ENCODE measurements around the gene APH1B. TPM values are rescaled to one million over a fixed set of nuclear protein-coding genes. Genes with fewer than 3 reads are reported as not detected.

The APH1B gene
- polyA plus RNA-seq, 4 donors: 16.5 to 20.7 (median 19.4) TPM

DNA sequence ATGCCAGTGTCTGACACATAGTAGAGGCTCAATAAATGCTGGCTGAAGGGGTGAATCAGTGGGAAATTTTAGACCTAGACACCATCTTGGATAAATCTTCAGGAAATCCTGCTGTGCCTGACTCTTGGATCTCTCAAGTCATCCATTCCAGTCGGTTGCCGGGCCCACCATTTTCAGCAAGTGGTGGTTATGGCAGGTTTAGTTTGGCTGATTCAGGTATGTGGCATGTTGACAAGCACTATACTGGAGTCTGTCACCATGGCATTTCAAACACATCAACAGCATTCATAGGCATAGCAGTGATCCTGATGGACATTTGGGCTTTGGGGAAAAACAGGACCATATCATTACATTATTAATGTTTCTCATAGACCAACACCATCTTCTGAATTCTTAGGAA lies 25.7 kb upstream of the APH1B start:
- no peak for DNase-seq (ENCODE audit: low read depth in 4 of 4, low spot score in 3 of 4)

DNA sequence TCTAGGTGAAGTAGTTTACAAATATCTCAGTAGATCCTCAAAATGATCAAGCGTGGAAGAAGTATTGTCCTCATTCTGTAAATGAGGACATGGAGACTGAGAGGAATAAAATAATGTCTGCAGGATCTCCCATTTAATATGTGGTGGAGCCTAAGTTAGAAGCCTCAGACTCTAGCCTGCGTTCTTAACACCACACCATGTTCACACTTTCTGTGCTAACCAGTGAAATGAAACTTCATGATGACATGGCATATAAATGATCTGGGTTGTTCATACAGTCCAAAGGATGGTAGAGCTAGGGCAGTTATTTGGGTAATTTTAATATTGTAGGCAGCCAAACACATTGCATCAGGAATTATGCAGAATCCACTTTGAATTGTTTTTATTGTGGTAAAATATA lies 25.1 kb upstream of the APH1B start:
- no peak for DNase-seq (ENCODE audit: low read depth in 4 of 4, low spot score in 3 of 4)

DNA sequence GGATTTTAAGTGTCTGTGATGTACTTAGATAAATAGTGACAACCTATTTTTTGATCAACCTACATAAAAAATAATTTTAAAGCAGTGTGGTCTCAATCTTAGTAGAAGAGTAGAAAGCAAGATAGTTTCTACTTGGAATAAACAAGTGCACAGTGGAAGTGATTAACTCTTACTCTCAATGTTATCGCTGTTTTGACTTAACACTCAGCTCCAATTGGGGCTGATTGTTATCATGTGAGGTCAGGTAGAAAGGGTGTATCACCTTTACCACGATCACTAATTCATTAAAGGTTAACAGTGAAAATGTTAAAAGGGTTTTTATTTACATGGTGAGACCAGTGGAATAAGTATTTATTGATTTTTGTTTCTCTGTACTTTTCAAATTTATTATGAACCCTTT lies 22.4 kb upstream of the APH1B start:
- no peak for DNase-seq (ENCODE audit: low read depth in 4 of 4, low spot score in 3 of 4)

DNA sequence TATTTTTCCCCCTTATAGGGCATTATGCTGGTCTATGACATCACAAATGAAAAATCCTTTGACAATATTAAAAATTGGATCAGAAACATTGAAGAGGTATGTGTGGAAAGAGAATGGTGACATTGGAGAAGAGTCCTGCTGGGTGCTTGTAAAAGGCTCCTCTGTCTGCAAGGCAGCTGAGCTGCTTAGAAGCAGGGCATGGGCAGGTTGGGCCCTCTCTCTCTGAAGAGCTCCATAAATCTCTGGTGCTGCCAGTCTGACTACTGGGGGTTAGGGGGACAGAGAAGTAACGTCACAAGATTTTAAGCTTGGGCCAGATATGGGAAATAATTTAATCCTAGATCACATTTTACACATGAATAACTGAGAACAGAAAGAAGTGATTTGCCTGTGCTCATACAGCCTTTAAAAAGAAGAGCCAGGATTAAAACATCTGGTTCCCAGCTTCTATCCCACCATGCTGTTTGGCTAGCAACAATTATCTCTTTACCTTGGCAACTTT lies 21.9 kb upstream of the APH1B start:
- DNase-seq (ENCODE audit: low read depth in 4 of 4, low spot score in 3 of 4): no peak

DNA sequence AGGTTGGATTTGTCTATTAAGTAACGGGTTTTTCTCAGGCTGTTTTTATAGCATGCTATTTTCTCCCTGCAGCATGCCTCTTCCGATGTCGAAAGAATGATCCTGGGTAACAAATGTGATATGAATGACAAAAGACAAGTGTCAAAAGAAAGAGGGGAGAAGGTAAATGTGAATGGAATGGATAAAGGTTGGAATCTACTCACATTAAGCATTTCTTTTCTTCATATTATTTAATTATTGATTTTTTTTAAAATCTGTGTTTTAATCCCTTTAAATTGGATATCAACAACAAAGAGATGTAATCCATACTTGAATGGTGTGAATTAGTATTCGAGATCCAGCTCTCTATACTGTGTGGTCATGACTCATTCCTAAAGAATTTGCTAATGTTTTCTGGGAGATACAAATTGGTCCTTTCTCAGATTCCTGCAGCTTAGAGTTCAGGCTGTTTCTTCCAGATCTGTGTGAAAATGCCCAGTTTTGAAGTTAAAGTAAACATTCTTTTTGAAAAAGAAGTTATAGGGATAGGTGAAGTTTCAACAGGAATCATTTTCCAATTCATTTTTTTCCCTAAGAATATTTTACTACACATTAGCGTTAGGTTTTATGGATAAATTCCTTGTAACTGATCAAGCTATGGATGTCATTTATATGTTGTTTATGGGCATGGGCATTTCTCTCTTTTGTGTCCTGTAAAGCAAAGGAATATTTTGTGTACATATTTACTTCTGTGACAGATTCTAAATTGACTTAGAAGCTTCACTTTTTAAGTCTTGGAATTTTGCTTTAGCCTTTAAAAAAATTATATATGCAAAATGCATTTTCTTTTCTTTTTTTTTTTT lies 20.8 kb upstream of the APH1B start:
- no peak for DNase-seq (ENCODE audit: low read depth in 4 of 4, low spot score in 3 of 4)

DNA sequence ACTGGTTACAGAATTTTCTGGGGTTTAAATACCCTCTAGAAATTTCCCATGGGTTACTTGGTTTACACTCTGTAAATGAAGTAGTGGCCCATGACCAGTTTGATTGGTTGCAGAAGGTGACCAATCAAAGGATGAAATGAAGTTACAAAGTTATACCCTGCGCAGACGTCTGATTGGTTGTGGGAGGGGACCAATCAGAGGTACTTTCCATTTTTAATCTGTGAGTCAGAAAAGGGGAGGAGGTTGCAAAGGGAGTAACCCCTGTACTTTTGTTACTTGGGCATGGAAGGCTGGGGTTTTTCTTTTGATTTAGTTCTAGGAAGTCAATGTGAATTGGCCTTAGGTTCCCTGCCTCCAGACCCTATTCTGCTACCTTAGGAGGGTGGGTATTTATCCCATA lies 18.7 kb upstream of the APH1B start:
- no peak for DNase-seq (ENCODE audit: low read depth in 4 of 4, low spot score in 3 of 4)

DNA sequence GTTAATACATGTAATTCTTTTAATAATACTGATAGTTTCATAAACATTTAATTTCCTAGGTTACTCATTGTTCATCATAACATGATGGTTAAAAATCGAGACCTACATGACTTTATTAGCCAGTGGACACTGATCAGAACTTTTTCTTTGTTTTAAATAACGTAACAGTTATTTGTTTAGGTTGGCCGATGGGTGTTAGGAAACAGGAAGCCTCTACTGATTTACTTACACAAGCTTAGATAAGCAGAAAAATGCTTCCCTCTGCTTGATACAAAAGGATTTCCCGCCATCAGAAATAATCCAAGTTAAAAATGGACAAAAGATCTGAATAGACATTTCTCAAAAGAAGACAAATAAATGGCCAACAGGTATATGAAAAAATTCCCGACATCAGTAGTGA lies 16.6 kb upstream of the APH1B start:
- no peak for DNase-seq (ENCODE audit: low read depth in 4 of 4, low spot score in 3 of 4)

DNA sequence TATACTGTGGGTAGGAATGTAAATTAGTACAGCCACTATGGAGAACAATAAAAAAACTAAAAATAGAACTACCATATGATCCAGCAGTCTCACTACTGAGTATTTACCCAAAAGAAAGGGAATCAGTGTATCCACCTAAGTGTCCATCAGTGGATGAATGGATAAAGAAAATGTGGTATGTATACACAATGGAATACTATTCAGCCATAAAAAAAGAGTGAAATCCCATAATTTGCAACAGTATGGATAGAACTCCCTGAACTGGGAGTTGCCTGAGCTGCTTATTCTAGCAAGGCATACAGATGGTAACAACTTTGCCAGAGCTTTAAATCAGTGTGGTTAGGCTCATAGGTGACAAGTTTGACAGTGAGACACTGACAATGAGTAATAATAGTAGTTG lies 16.1 kb upstream of the APH1B start:
- no peak for DNase-seq (ENCODE audit: low read depth in 4 of 4, low spot score in 3 of 4)

DNA sequence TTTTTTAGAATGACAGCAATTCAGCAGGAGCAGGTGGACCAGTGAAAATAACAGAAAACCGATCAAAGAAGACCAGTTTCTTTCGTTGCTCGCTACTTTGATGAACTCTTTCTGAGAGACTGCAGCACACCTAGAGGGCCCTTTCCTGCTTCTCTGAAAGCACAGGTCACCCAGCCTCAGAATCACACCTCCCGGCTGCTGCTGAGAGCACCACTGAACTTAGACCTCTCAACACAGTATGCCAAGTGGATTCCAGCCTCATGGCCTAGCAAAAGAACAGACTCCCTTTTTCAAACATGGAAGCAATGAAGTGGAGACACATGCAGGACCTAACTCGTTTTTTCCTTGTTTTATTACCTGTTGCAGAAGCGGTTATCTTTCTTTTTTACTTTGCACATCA lies 13.9 kb upstream of the APH1B start:
- DNase-seq (ENCODE audit: low read depth in 4 of 4, low spot score in 3 of 4): no peak

DNA sequence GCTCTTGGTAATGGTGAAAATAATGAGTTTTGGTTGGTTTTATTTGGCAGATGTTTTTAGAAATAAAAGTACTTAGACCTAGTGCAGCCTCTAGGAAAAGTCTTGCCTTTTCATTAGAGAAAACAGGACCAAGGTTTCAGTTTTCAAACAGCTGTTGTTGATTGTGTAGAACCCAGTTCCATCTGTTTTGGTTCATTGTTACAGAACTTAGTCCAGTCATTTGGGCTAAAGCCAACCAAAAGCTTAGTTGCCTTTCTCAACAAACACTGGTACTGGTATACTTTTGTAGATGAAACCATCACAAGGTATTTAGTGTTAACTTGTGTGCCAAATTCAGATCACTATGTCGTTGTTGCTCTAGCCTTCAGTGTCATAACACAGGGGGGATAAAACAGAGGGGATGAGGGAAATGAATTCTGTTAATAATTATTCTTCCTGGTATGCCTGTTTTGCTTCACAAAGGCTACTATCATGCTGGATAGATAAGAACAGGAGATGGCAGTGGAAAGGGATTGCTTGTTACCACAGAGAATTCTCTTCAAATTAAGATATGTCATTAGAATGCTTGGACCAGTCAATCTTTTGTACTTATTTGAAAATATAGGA lies 12.6 kb upstream of the APH1B start:
- no peak for DNase-seq (ENCODE audit: low read depth in 4 of 4, low spot score in 3 of 4)

DNA sequence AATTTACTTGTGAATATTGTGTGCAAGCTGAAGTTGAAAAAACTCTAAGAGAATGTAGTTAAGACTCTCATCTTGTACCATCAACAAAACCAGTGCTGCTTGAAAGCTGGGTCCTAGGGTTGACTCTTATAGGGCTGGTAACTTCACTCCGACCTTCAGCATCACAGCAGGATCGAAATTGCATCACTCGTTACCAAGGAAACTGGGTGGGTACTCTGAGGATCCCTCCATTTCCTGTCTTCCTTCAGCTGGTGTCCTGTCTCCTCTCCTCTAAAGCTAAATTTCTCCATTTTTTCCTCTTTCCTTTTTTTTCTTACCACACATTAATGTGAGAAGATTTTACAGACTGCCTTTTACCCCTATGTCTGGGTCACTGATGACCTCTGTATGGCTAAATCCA lies 3.0 kb upstream of the APH1B start:
- DNase-seq (ENCODE audit: low read depth in 4 of 4, low spot score in 3 of 4): no peak

DNA sequence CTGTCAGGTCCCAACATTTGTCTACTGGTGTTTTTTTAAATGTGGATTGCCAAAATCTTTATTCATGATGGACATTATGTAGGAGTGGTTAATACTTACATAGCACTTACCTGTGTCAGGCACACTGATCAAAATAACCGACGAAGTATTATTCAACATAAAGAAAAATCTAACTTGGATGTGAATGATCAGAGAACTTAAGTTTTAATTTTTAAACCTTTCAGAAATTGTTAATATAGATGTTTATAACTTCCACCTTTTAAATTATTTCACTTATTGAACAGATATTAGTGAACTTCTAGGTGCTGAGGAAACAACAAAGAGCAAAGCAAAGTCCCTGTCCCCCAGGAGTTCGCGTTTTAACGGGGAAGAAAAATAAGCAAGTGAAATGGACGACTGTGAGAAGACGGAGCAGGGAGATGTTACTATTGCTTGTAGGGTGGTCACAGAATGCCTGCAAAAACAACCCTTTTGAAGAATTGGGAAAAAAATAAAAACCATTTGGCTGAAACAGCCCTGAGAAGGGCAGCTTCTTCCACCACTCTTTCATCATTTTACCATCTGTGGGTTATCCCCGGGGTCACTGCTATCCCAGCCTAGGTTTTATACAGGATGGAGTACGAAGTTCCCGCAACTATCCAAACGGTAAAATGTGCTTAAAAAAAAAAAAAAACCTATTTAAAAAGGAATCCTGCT lies 915 bp upstream of the APH1B start:
- DNase-seq (ENCODE audit: low read depth in 4 of 4, low spot score in 3 of 4): no peak

DNA sequence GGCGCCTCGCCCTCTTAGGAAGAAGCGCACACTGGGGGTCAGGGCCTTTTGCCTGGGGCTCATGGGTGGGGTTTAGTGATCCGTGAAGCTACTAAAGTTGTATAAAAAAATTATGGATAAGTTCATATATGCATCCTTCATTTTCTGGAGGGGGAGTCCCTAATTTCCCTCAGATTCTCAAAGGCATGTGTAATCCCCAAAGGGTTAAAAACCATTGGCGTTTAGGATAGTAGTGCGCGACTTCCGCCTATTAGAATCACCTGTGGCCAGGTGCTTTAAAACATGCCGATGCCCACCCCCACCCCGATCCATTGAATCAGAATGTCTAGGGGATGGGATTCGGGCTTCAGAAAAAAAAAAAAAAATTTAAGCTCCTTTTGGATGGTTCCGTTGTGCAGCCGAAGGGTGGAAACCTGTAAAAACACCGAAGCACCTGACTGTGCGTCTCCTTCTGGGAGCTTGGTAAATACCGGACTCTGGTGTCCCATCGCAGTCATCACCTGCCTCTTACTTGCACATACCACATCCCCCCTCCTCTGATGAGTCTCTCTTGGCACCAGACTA lies 570 bp downstream of the APH1B start:
- no peak for DNase-seq (ENCODE audit: low read depth in 4 of 4, low spot score in 3 of 4)

DNA sequence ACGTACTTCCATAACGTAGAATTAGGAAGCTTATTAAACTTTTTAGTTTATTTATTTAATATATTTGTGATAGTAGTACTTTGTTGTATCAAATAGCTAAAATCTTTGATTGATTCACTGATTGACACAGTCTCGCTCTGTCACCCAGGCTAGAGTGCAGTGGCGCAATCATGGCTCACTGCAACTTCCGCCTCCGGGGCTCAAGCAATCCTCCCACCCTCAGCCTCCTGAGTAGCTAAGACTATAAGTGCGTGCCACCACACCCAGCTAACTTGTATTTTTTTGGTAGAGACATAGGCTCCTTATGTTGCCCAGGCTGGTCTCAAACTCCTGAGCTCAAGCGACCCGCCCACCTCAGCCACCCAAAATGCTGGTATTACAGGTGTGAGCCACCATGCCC lies 5.7 kb downstream of the APH1B start:
- no peak for DNase-seq (ENCODE audit: low read depth in 4 of 4, low spot score in 3 of 4)

DNA sequence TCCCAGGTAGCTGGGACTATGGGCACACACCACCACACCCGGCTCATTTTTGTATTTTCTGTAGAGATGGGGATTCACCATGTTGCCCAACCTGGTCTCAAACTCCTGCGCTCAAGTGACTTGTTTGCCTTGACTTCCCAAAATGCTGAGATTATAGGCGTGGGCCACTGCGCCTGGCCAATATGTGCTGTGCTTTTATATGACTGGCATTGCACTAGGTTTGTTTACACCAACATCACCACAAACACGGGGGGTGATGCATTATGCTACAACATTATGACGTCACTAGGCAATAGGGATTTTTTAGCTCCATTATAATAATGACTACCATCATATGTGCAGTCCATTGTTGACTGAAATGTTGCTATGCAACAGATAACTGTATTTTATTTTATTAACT lies 6.9 kb downstream of the APH1B start:
- no peak for DNase-seq (ENCODE audit: low read depth in 4 of 4, low spot score in 3 of 4)

DNA sequence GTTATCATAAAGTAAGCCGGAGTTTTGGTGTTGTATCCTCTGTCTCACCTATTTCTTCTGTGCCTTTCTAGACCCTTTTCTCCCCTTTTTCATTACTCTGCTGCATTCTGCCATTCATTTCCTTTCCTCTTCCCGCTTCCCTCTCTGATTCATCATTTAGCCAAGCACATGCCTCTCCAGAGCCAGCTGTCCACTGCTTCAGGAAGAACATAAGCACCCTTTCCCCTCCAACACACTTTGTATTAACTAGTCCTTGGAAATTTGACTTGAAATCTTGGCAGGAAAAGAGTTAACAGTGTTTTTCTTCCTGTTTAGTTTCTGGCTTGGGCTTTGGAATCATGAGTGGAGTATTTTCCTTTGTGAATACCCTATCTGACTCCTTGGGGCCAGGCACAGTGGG lies 9.7 kb downstream of the APH1B start:
- no peak for DNase-seq (ENCODE audit: low read depth in 4 of 4, low spot score in 3 of 4)

DNA sequence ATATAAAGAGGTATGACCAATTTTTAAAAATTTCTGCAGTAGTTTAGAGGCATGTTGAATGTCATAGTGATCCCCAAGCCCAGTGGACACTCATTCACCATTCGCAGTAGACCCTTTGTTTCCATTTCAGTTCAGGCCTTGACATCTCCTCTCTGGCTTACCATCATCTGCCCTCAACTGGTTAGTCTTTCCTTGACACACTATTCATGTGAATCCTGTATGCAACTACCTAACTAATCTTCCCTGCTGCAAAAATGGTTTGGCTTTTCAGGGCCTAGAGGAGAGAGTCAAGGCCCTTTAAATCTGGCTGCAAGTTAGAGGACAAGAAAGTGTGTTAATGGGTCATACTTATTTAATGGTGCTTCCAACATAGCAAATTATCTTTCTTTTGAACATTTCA lies 10.9 kb downstream of the APH1B start:
- no peak for DNase-seq (ENCODE audit: low read depth in 4 of 4, low spot score in 3 of 4)

DNA sequence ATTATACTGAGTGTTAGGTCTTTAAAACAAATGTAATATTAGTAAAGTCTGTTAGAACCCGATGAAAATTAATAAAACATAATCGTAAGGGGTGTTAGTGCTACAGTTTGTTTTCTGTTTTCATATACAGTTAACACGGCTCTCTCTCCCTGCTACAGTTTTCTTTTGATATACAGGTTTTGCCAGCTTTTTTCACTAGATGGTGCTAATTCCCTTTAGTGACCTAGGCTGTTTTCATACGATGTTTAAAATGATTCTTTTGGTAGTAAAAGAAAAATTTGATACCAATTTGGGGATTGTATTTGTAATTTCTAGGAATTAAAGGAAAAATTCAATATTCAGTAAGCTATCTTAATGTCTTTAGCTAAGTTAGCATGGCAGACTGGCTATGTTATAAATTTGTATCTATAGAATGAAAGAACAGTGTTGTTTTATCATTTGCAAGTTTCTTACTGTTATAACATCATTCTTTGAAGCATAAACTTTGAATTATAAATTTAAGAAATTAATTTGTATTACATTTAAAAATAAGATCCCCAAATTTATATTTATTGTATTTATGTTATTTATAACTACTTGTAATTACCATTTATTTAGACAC lies 11.5 kb downstream of the APH1B start:
- DNase-seq (ENCODE audit: low read depth in 4 of 4, low spot score in 3 of 4): peak in 2 of 4 donors; percentile 44 to 49

DNA sequence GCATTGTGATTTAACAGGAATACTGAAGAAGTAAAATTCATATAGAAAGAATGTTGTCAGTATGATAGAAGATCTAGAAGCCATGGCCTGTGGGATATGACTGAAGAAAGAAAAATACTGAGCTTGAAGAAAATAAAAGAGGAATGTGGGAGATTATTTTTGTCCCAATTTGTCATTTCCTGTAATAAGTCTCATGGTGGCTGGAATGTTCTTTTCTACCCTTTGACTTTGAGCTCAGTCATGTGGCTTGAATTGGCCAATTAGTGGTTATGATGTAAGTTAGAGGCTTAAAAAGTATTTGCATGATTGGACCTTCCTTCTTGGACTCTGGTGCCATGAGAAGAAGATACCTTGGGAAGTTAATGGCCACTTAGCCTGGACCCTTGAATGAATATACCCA lies 14.1 kb downstream of the APH1B start:
- no peak for DNase-seq (ENCODE audit: low read depth in 4 of 4, low spot score in 3 of 4)

DNA sequence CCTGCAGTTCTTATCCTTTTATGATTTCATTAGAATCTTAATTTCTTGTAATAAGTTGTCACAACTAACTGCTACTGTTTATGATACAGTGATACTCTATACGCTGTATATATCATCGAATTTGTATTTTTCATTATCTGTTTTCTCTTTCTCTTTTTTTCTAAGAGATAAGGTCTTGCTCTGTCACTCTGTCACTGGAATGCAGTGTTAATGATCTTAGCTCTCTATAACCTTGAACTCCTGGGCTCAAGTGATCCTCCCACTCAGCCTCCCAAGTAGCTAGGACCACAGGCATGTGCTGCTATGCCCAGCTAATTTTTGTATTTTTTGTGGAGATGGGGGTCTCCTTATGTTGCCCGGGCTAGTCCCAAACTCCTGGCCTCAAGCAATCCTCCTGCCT lies 14.8 kb downstream of the APH1B start:
- no peak for DNase-seq (ENCODE audit: low read depth in 4 of 4, low spot score in 3 of 4)

DNA sequence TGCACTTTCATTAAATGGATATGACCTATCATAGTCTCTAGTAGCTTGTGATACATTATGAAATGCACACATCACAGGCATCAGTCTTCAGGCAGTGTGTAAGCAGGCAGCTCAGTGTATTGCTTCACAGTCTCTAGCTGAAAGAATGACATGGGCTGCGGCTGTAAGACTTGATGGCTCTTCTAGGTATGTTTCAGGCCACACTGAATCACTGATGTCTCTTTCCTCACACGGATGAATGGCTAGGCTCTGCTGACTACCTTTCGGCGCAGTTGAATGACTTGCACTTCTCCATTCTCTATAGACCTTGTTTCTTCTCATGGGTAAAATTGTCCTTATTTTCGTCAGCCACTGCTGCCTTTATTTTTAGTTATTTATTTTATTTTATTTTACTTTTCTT lies 15.4 kb downstream of the APH1B start:
- no peak for DNase-seq (ENCODE audit: low read depth in 4 of 4, low spot score in 3 of 4)

Measured in right renal pelvis (tissue), 4 donors.